Measurements from ENCODE around the gene RUNDC3A. TPM values are rescaled to one million over a fixed set of nuclear protein-coding genes. Genes with fewer than 3 reads are reported as not detected.

The RUNDC3A gene
- total and polyA plus RNA-seq, 2 of the 8 experiments (the other 6 are each of a cell fraction or from before 2014, with no cell fraction given), result 6.4 to 13.8 TPM

DNA sequence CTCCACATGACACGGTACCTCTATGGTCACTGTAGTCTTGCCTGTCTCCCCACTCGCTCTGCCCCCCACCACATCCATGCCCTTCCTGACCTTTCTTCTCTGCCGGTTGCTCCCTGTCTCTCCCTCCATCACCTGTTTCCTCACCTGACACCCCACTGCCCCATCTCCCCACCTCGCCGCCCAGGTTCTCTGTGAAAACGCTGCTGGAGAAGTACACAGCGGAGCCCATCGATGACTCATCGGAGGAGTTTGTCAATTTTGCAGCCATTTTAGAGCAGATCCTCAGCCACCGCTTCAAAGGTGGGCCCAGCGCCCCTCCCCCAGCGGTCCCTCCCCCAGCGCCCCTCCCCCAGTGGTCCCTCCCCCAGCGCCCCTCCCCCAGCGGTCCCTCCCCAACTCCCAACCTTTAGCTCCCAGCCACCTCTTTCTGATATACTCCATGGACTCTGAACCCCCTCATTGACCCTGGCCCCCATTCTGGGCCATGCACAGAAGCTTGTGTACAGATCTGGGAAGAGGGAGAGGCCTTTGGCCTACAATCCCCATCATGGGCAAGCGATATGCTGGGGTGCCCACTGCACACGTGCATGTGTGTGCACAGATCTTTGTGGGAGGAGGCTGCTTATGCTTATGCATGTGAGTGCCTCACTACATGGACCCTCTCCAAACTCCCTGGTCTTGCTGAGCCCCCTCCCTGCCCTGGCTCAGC is 4.1 kb downstream of the RUNDC3A start (continued):
- TF ChIP-seq, protein P1, sequence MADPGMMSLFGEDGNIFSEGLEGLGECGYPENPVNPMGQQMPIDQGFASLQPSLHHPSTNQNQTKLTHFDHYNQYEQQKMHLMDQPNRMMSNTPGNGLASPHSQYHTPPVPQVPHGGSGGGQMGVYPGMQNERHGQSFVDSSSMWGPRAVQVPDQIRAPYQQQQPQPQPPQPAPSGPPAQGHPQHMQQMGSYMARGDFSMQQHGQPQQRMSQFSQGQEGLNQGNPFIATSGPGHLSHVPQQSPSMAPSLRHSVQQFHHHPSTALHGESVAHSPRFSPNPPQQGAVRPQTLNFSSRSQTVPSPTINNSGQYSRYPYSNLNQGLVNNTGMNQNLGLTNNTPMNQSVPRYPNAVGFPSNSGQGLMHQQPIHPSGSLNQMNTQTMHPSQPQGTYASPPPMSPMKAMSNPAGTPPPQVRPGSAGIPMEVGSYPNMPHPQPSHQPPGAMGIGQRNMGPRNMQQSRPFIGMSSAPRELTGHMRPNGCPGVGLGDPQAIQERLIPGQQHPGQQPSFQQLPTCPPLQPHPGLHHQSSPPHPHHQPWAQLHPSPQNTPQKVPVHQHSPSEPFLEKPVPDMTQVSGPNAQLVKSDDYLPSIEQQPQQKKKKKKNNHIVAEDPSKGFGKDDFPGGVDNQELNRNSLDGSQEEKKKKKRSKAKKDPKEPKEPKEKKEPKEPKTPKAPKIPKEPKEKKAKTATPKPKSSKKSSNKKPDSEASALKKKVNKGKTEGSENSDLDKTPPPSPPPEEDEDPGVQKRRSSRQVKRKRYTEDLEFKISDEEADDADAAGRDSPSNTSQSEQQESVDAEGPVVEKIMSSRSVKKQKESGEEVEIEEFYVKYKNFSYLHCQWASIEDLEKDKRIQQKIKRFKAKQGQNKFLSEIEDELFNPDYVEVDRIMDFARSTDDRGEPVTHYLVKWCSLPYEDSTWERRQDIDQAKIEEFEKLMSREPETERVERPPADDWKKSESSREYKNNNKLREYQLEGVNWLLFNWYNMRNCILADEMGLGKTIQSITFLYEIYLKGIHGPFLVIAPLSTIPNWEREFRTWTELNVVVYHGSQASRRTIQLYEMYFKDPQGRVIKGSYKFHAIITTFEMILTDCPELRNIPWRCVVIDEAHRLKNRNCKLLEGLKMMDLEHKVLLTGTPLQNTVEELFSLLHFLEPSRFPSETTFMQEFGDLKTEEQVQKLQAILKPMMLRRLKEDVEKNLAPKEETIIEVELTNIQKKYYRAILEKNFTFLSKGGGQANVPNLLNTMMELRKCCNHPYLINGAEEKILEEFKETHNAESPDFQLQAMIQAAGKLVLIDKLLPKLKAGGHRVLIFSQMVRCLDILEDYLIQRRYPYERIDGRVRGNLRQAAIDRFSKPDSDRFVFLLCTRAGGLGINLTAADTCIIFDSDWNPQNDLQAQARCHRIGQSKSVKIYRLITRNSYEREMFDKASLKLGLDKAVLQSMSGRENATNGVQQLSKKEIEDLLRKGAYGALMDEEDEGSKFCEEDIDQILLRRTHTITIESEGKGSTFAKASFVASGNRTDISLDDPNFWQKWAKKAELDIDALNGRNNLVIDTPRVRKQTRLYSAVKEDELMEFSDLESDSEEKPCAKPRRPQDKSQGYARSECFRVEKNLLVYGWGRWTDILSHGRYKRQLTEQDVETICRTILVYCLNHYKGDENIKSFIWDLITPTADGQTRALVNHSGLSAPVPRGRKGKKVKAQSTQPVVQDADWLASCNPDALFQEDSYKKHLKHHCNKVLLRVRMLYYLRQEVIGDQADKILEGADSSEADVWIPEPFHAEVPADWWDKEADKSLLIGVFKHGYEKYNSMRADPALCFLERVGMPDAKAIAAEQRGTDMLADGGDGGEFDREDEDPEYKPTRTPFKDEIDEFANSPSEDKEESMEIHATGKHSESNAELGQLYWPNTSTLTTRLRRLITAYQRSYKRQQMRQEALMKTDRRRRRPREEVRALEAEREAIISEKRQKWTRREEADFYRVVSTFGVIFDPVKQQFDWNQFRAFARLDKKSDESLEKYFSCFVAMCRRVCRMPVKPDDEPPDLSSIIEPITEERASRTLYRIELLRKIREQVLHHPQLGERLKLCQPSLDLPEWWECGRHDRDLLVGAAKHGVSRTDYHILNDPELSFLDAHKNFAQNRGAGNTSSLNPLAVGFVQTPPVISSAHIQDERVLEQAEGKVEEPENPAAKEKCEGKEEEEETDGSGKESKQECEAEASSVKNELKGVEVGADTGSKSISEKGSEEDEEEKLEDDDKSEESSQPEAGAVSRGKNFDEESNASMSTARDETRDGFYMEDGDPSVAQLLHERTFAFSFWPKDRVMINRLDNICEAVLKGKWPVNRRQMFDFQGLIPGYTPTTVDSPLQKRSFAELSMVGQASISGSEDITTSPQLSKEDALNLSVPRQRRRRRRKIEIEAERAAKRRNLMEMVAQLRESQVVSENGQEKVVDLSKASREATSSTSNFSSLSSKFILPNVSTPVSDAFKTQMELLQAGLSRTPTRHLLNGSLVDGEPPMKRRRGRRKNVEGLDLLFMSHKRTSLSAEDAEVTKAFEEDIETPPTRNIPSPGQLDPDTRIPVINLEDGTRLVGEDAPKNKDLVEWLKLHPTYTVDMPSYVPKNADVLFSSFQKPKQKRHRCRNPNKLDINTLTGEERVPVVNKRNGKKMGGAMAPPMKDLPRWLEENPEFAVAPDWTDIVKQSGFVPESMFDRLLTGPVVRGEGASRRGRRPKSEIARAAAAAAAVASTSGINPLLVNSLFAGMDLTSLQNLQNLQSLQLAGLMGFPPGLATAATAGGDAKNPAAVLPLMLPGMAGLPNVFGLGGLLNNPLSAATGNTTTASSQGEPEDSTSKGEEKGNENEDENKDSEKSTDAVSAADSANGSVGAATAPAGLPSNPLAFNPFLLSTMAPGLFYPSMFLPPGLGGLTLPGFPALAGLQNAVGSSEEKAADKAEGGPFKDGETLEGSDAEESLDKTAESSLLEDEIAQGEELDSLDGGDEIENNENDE (IDR thresholded peaks at IDR 0.05; ENCODE audit: insufficient replicate concordance, low read length), result no peak
- TF ChIP-seq CREB1 (IDR thresholded peaks at IDR 0.05) (no peak), MAX (IDR thresholded peaks at IDR 0.05) (no peak), YY1 (IDR thresholded peaks at IDR 0.05; ENCODE audit: low read depth, low read length) (no peak), POU5F1 (IDR thresholded peaks at IDR 0.05; ENCODE audit: low read depth, low read length) (no peak), SP4 (IDR thresholded peaks at IDR 0.05; ENCODE audit: low read length) (no peak), NANOG (IDR thresholded peaks at IDR 0.05; ENCODE audit: insufficient read depth, low read depth, low read length, poor library complexity, severe bottlenecking) (no peak), KDM5A (IDR thresholded peaks at IDR 0.05; ENCODE audit: low read length) (no peak)
- TF ChIP-seq, protein P2, sequence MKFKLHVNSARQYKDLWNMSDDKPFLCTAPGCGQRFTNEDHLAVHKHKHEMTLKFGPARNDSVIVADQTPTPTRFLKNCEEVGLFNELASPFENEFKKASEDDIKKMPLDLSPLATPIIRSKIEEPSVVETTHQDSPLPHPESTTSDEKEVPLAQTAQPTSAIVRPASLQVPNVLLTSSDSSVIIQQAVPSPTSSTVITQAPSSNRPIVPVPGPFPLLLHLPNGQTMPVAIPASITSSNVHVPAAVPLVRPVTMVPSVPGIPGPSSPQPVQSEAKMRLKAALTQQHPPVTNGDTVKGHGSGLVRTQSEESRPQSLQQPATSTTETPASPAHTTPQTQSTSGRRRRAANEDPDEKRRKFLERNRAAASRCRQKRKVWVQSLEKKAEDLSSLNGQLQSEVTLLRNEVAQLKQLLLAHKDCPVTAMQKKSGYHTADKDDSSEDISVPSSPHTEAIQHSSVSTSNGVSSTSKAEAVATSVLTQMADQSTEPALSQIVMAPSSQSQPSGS (IDR thresholded peaks at IDR 0.05; ENCODE audit: low read length), result no peak
